GM23248 (cell line): ENCODE measurements around the gene DDX4.

Experiments
- EZH2 ChIP-seq: fragments of 200-600 bp; sonication (generic); IDR thresholded peaks from 2 replicates; pipeline ENCODE4 v1.6.1; 2018; ENCODE audit warnings: antibody characterized with exemption, mild to moderate bottlenecking; ENCODE audit not compliant: insufficient read depth, poor library complexity, severe bottlenecking
- EZH2phosphoT487 ChIP-seq: fragments of 200-600 bp; sonication (generic); IDR thresholded peaks from 2 replicates; pipeline ENCODE4 v1.6.1; 2018; ENCODE audit warnings: antibody characterized with exemption, moderate library complexity, mild to moderate bottlenecking, low read depth; ENCODE audit not compliant: insufficient read depth

DNA sequence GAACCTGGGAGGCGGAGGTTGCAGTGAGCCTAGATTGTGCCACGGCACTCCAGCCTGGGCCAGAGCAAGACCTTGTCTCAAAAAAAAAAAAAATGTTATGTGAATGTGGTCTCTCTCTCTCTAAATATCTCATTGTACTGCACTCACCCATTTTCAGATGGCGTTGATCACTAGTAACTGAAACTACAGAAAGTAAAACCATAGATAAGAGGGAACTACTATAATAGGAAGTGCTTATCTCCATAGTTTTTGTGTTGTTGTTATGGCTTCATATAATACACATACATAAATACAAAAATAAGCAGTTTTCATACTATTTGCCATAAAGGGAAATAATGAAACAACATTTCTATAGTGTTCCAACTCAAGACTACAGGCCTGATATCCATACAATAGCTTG lies 122.4 kb downstream of the DDX4 start:
- no peak for TF ChIP-seq EZH2
- no peak for TF ChIP-seq EZH2phosphoT487
